GM21447 (cell line): ENCODE results near the gene NRCAM.
"Not testable (repeated sequence)": the region's sequence is repeated elsewhere in the genome, so short reads cannot be mapped to it uniquely, and the experiment has no call there.

Experiments
- ATAC-seq: cut with Tn5 transposase; IDR thresholded peaks from one replicate; pipeline ENCODE4 v1.9.1; 2021; ENCODE audit not compliant: unreplicated experiment

NRCAM gene

DNA sequence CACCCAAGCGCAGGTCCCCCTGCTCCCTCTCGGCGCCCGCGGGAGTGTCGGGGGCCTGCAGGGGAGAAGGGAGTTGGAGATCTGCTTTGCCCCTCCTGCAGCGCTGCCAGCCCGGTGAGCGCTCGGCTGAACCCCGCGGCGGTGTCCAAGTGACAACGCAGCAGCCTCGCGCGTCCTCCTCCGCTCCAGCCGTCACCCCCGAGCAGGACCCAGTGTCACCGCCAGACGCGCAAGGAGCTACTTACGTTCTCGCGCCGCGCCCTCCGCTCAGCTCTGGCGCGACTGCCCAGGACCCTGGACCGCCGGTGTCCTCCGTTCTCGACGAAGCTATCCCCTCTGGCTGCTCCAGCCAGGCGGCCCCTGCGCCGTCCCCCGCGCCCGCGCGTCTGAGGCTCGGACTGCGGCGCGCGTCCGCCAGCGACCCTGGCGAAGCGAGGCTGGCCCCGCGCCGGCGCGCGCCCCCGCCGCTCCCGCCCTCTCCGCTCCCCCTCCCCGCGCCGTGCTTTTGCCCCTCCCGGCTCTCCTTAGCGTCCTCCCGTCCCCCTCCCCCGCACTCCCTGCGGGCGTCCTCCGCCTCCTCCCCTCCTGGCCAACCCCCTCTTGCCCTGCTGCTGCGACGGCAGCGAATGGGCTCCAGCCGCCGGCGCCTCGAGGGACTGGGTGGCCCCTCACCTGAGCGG, at the start of gene NRCAM:
NRCAM (minus strand) TSS at position 439 of the 680 bp plus-strand sequence. CDS start 216,372 bp downstream, outside the sequence.
- no peak for ATAC-seq

DNA sequence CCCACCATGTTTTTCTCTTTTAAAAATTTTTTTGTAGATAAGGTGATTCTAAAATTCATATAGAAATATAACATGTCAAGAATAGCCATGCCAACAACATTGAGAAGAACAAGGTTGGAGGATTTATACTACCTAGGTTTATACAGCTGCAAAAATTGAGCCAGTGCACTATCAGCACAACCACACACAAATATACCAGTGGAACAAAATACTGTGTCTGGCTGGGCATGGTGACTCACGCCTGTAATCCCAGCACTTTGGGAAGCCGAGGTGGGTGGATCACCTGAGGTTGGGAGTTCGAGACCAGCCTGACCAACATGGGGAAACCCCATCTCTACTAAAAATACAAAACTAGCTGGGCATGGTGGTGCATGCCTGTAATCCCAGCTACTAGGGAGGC, 48.3 kb upstream of the NRCAM start:
- ATAC-seq: not testable (repeated sequence)

DNA sequence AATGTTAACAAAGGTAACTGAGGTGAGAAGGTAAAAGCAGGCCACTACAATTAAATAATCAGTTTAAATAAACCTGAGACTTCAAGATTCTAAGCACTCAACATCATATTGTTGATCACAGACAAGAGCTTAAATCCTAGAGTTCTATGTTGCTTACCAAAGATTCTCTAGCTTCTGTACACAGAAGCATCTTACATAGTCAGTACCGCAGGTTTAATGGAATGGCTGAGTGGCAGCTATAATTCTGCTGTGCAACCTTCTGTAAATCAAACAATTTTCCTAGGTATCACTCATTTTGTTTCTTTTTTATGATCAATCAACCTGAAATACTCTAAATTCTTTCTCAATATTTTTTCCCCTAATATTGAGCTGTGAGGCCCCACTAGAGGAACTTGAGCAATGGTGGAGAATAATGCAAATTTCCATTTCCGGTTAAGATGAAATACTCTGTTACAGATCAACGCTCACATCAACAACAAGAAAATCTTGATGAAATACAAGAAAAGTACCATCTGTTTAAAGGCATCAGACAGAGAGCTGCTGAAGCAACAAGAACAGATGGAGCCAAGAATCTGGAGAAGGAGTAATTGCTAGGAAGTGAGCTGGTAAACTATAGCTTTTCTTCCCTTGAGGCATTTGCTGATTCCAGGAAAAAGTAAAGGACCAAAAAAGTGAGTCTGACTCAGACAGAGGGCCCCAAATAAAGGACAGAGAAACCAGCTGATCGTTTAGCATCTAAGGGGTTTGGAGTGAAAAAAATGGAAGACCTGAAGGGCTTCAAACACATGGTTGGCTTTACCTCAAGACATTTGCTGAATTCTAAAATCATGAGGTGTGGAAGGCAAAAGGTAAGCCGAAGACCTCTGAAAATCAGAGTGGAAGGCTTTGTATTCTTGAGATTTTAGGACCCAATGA, 47.1 kb upstream of the NRCAM start:
- ATAC-seq: peak; percentile 96

DNA sequence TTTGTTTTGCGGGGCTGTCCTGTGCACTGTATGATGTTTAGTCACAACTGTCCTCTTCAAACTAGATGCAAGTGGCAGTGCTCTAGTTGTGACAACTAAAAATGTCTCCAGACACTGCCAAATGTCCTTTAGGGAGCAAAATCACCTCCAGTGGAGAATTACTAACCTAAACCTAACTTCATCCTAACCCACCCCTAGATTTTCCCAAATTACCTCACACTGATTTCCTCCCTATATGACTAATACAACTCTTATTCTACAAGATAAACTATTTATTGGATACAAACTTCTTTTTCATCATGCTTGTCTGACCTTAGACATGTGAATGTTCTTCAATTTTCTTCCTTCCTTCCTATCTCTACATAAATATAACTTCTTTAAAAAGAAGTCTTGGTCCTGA, 43.3 kb upstream of the NRCAM start:
- no peak for ATAC-seq

DNA sequence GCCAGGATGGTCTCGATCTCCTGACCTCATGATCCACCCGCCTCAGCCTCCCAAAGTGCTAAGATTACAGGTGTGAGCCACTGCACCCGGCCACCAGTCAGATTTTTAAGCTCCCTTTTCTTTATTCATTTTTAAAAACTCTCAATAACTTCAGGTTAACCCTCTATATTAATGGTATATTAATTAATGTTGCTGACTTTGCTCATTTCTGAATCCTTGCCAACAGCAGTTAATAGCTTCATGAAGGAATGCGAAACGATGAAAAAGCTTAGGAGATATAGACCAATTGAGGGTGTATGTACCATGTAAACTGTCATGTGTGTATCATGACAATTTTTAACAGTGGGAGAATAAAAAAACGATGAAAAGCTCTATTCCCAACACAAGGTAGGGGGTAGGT, 42.2 kb upstream of the NRCAM start:
- no peak for ATAC-seq

DNA sequence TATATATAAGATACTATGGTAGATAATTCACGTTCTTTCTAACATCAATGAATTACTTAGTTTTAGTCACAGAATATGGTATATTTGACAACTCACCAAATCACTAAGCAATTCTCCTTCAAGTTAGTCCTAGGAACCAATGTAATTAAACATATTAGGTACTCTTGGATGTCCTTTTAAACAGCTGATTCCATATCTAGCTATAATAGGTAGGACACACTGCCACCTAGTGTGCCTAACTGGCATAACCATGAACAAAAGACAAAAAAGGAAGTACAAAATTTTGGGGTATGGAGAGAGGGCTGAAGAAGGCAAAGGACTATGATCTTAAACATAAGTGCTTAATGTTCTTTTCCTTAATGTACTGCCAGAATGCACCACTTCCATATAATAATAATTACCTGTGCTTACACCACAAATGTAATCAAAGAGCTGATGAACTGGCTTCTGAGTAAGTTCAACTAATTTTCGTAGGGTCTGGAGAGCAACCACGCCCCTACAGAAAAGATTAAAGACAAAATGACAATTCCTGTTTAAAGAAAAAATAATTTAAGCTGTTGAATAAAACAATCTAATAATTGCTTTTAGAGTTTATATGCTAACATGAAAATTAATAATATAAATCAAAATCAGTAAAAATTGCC, 41.0 kb upstream of the NRCAM start:
- ATAC-seq: peak; percentile 86

DNA sequence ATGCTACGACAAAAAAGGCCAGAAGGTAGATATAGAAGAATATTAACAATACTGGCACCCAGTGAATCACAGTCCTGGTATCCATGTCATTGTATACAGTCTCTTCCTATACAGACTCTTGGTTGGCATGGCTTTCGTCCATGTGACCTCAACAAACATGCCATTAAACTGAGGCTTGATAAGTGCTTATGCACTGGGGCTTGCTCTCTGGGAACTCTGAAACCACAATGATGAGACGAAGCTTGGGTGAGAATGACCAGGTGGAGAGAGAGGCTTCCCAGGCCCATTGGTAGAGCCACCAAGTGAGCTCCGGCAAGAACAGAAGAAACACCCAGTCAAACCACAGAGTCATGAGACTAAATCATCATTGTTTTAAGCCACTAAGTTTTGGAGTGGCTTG, 36.5 kb upstream of the NRCAM start:
- no peak for ATAC-seq

DNA sequence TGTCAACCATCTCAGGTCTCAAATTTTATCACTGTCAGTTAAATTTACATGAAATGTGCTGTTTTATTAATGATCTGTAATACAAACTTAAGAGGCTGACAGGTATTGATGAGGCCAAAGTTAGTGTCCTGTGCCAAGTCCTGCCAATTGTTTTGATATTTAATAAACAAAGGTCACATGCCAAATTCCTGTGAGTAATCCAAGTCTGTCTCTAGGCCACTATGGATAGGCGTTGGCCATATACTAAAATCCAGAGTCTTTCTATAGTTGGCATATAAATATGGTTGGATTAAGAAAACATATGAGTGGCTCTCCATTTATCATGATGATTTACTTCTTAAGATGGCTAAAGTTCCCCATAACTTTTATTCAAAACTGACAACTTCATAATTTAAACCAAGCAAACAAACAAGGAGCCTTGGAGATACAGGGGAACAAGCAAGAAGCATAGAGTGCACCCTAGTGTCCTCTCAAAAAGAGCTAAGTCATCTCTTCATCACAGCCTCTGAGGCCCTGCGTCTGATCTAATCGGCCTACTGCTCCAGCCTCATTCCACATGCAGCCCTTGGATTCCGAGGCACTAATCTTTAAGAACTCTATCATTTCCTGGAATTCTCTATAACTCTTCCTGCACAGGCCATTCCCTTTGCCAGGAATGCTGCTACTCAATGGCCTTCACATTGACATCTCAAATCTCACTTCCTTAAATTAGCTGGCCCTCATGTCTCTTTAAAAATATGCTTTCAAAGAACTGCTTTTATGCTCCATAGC, 32.7 kb upstream of the NRCAM start:
- no peak for ATAC-seq

DNA sequence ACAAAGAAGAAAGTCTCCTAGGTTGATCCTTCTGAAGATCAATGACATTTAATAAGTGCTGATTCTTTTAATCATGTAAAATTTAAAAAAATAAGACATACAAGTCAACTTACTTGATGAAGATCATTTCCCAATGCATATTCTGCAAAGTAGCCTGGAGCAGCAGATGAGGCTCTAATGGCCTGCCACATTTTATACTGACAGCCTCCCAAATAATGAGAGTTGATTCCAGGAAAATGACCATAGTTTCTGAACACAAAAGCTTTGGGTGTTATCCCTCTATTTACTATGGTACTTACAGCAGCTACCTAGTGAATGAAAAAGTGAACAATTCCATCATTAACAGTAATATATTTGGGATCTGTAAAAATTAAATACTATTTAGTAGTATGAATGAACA, 31.4 kb upstream of the NRCAM start:
- ATAC-seq: no peak

DNA sequence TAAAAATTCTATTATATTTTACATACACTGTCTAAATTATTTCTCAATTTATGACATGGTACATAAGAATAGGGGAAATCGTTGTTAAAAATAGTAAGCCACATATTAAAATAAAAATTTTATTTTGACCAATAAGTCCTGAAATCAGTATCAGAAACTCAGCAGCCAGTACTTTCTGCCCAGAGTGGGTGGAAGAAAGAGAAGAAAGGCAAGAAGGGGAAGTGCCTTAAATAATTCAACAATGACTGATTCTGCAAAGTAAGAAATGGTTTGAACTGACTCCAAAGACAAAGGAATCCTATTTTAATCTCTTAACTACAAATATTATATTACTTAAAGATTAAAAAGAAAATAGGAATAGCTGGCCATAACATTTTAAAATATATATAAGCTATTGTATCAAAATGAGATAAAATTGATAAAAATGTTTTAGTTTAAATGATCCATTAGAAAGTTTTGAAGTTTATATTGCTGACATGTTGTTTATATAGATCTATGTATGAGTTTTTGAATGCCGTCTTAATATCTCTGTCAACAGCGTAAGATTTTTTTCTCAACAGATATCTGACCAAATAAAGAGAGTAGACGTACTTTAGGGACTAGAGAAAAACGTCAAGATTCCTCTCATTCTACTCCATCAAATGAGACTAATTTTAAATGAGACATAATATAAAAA, 30.2 kb upstream of the NRCAM start:
- no peak for ATAC-seq

DNA sequence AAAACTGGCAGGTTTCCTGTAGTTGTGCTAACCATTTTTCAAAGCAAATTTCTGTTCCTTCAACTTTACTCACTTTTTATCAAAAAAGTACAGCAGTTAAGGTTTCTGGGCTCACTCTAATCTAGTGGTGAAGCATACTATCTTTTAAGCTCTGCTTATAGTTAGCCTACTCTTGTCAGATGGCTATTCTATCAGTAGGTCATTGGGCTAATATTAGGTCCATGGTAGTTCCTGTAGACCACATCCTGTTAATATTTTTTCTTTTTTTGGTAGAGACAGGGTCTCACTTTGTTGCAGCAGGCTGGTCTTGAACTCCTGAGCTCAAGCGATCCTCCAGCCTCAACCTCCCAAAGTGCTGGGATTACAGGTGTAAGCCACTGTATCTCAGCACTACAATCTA, 27.9 kb upstream of the NRCAM start:
- ATAC-seq: no peak

DNA sequence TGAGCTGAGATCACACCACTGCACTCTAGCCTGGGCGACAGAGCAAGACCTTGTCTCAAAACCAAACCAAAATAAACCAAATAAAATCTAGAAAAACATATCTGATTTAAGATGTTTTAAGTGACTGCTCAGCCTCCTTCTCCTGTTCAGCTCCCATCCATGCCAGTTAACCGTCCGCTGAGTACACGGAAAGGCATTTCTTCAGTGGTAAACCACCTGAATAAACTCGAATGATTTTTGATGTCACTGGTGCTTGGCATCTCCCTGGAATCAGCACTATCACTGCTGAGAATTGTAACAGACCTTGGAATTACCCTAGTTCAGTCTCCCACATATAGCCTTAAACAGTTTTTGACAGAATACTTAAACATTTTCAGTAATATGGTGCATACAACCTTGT, 24.1 kb upstream of the NRCAM start:
- ATAC-seq: no peak

DNA sequence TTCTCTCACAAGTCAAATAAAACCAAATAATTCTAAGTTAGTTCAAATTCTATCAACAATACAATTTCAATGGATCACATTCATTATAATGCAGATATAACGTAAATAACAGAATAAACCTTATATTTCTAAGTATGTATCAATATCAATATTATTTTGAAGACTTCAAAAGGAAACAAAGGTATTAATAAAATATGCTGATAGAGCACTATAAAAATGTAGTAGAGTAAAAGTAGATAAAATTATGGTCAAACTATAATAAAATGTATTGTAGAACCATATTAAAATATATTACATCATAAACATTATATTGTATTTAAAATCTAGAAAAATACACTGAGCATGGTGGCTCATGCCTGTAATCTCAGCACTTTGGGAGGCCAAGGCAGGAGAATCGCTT, 23.5 kb upstream of the NRCAM start:
- no peak for ATAC-seq

DNA sequence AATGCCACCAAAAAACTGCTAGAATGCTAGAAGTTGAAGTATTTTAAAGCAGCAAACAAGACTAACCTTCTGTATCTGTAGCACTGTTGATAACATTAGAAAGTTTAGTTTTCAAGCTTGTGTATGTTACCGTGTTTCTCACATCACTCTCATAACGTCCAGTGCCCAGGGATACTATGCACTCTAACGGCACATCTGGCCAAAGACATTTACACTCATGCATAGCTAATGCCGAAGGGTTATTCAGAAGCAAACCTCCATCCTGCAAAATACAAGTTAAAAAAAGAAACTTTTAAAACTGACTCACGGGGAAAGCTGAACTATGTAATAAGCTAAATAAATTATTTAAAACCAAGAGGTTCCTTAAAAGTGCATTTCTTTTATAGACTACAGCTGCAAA, 22.9 kb upstream of the NRCAM start:
- no peak for ATAC-seq

DNA sequence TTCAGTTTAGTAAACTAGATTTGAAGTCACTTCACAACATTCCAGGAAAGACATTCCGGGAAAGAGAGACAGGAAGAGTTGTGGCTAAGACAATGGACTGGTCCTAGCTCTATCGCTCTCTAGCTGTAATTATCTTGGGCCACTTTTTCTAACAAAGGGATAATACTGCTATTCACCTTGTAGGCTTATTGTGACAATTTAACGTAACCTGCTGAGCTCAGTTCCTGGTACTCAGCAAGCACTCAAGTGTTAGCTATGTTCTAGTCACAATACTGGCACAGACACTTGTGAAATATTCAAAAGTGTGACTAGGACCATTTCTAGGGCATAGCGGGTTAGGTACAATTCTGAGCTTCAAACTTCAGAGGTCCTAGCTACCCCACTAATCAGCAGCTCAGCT, 12.0 kb upstream of the NRCAM start:
- no peak for ATAC-seq

DNA sequence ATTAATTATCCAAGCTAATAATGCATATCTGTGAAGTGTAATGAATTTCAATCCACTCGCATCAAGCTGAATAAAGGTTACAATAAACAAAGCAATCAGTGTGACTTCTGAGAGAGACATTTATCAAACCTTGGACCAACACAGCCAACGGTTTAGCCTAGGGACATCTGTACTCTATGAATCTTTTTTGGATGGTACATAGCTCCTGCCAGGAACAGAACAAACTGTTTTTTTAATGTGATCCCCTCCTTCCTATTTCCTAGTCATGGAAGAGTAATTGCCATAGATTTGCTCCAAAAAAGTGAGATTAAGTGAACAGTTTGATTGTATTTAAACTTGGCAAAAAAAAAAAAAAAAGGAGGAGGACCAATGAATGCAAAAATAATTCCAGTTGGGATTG, 11.2 kb upstream of the NRCAM start:
- no peak for ATAC-seq

DNA sequence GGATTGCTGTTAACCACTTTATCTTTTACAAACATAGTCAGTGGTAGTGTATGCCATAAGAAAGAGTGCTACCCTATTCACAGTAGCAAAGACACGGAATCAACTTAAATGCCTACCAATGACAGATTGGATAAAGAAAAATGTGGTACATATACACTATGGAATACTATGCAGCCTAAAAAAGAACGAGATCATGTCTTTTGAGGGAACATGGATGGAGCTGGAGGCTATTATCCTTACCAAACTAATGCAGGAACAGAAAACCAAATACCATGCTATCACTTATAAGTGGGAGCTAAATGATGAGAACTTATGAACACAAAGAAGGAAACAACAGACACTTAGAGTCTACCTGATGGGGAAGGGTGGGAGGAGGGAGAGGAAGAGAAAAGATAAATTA, 10.1 kb upstream of the NRCAM start:
- not testable (repeated sequence) for ATAC-seq

DNA sequence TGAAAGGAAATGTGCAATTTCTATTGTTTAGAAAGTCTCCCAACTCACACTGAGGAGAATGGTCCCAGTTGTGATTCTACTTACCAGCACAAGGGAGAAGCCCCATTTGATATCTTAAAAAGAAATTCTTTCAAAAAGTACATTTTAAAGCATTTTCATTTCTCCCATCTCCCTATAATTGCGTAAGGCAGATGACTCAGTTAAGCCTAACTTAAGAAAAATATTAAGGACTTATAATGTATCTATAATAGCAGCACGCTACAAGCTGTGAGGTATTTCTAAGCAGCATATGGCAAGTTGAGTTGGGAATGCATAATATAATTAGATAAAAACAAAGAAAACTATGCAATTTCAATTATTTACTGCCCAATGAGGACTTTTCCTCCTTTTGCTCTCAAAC, 8.5 kb upstream of the NRCAM start:
- ATAC-seq: no peak

DNA sequence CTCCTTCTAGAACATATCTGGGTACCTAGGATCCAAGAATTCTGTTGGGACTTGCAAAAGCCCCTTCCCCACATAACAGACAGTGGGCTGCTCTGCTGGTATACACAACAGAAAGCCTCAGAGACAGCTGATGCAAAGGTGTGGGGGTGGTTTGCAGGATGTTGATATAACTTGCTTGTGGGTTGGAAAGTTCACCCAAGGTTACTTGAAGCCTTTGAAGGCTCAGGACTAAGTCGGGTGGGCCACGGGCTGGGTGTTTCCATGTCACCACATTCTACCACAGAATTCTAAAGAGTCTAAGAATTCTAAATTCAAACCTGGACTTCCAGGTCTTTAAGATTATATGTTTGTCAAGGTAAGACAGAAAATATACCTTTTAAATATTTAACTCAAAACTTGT, 7.4 kb upstream of the NRCAM start:
- no peak for ATAC-seq

DNA sequence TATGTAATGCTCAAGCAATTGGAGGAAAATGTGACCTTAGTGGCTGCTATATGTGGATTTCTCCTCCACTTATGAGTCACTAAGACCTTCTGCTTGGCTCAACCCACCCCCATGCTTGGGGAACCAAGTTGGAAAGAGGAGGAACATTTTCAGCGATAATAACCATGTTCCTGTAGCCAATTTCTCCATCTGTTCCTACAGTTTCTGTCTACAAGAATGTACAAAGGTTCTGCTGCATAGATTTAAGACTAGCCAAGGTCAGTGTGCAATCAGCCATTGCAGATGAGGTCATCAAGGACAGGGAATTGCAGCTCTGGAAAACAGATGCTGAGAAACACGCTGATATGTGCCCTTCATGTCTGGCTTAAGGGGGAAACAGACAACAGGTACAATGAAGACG, 5.6 kb upstream of the NRCAM start:
- ATAC-seq: no peak

DNA sequence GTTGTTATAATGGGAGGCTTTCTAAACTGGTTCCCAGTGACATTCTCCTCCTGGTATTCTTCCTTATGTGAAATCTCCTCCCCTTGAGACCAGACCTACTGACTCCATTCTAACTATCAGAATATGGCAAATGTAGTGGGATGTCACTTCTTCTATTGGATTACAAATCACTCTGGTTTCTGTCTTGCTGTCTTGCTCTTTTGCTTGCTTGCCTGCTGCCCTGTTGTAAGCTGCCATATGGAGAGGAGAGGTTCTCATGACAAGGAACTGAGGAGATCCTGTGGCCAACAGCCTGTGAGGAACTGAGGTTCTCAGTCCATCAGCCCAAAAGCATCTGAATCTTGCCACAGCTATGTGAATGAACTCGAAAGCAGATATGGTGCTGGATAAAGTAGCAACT, 4.7 kb upstream of the NRCAM start:
- ATAC-seq: no peak
